Testis (tissue), 3 donors: ENCODE measurements around the gene GRIP2. TPM values are rescaled to one million over a fixed set of nuclear protein-coding genes. Genes with fewer than 3 reads are reported as not detected.
A peak's percentile ranks its signal among the peaks of the same experiment; 100 is the strongest.

Source experiments
- DNase-seq: peaks from one replicate; pipeline ENCODE4 v3.0.0-alpha.2; 2019
- H3K27ac ChIP-seq, 2 donors: fragments of 200-600 bp; sonication (generic); one replicate each; pipeline ENCODE4 v1.5.1; 2019
- H3K27me3 ChIP-seq: fragments of 200-600 bp; sonication (generic); one replicate; pipeline ENCODE4 v1.5.1; 2019
- H3K36me3 ChIP-seq: fragments of 200-600 bp; sonication (generic); one replicate; pipeline ENCODE4 v1.5.1; 2017; ENCODE audit warnings: low read depth; ENCODE audit errors: missing control alignments
- H3K4me1 ChIP-seq: fragments of 200-600 bp; sonication (generic); one replicate; pipeline ENCODE4 v1.5.1; 2019
- H3K4me3 ChIP-seq, 2 donors: fragments of 200-600 bp; sonication (generic); one replicate each; pipeline ENCODE4 v1.5.1; 2017 to 2019
- H3K9me3 ChIP-seq: fragments of 200-600 bp; sonication (generic); one replicate; pipeline ENCODE4 v1.5.1; 2017
- CTCF ChIP-seq, 3 experiments: fragments of 450-650 bp in 2 of 3; fragments of 200-600 bp in 1 of 3; sonication (generic) in 1 of 3; IDR thresholded peaks; one replicate each; pipeline ENCODE4 v1.5.1; 2016 to 2019; ENCODE audit warnings: antibody characterized with exemption in 3 of 3, mild to moderate bottlenecking in 2 of 3, moderate library complexity in 1 of 3
- POLR2A ChIP-seq: fragments of 450-650 bp; IDR thresholded peaks from one replicate; pipeline ENCODE4 v1.6.1; 2017; ENCODE audit warnings: antibody characterized with exemption, mild to moderate bottlenecking, moderate library complexity
- WGBS, 2 donors: methylation state at CpG; one replicate each; pipeline ENCODE4 v1.1.5; 2018; 5-methylcytosine and 5-hydroxymethylcytosine counted together
- intact Hi-C: fragments of 100-400 bp; cut with DNase I; formaldehyde crosslinking; loops from one replicate; pipeline ENCODE4 v1.15.1; 2023; ENCODE audit warnings: low total_unique reads
- polyA plus RNA-seq: library from polyadenylated mRNA; stranded (reverse); fragments of 350-450 nt; fragmentation: Illumina TruSeq; extraction: RNeasy Lipid Tissue Mini Kit (QIAGEN cat#74804); gene quantifications from one replicate; pipeline ENCODE4 v1.2.3, GENCODE V29; 2014; ENCODE audit warnings: low read depth, low replicate concordance; ENCODE audit not compliant: insufficient read depth
- total RNA-seq, 2 donors: library from RNA; depleted of rRNA; stranded (reverse); fragments of >200 nt; gene quantifications; one replicate each; pipeline ENCODE4 v1.2.3, GENCODE V29; 2016

The GRIP2 gene
- total and polyA plus RNA-seq, 3 donors from 2014 or later = 2.4 to 3.2 (median 2.7) TPM

GRCh38 chr3:14475621-14476020, 64.5 kb downstream of the GRIP2 start:
- TF ChIP-seq CTCF (IDR thresholded peaks at IDR 0.05) (no peak), POLR2A (no peak)
- no peak overlapping the region for H3K4me3 ChIP-seq
- H3K27ac ChIP-seq = no peak overlapping the region
- H3K36me3 ChIP-seq = no peaks in the 10 kb centered on the region
- DNase-seq = no peak
- intact Hi-C loops = no loop called here
- H3K4me1 ChIP-seq = peaks cover 22% of the 10 kb centered on the region
- 71 to 74% methylated on average over 7 of the region's 7 CpGs for WGBS, 2 donors
- H3K27me3 ChIP-seq = no peaks in the 10 kb centered on the region
- no peaks in the 10 kb centered on the region for H3K9me3 ChIP-seq

GRCh38 chr3:14474363-14475081, 65.6 kb downstream of the GRIP2 start:
- Histone ChIP-seq H3K27ac (no peak overlapping the region), H3K27me3 (no peaks in the 10 kb centered on the region), H3K4me1 (peaks cover 22% of the 10 kb centered on the region), H3K36me3 (no peaks in the 10 kb centered on the region), H3K4me3 (no peak overlapping the region), H3K9me3 (no peaks in the 10 kb centered on the region)
- no peak for TF ChIP-seq CTCF (IDR thresholded peaks at IDR 0.05)
- no peak for DNase-seq
- 94 to 96% methylated on average over 13 of the region's 13 CpGs for WGBS, 2 donors
- intact Hi-C loops = no loop called here

GRCh38 chr3:14473411-14473891, 66.7 kb downstream of the GRIP2 start:
- Histone ChIP-seq H3K27me3 (no peaks in the 10 kb centered on the region), H3K4me1 (peaks cover 22% of the 10 kb centered on the region), H3K36me3 (no peaks in the 10 kb centered on the region), H3K27ac (peak overlapping the region in 1 of 2 donors; percentile 0), H3K4me3 (no peak overlapping the region), H3K9me3 (no peaks in the 10 kb centered on the region)
- 71 to 78% methylated on average over 7 of the region's 7 CpGs for WGBS, 2 donors
- DNase-seq = peak; percentile 53
- TF ChIP-seq CTCF (IDR thresholded peaks at IDR 0.05) = no peak
- no peak for TF ChIP-seq POLR2A
- intact Hi-C loops = no loop called here

- TF ChIP-seq CTCF (IDR thresholded peaks at IDR 0.05) (no peak), POLR2A (no peak)
- 79 to 88% methylated on average over 22 of the region's 22 CpGs for WGBS, 2 donors
- intact Hi-C loops = no loop called here
- no peak for DNase-seq
- Histone ChIP-seq H3K9me3 (no peaks in the 10 kb centered on the region), H3K36me3 (no peaks in the 10 kb centered on the region), H3K4me3 (no peak overlapping the region), H3K27me3 (no peaks in the 10 kb centered on the region), H3K27ac (peak overlapping the region in 1 of 2 donors; percentile 0), H3K4me1 (peaks cover 22% of the 10 kb centered on the region)
These were observed 67.4 kb downstream of the GRIP2 start for GRCh38 chr3:14472471-14473351.
